Liver (tissue), 3 donors: Measurements from ENCODE around the gene FBXO38.

ENCODE experiments used
- CTCF ChIP-seq: fragments of 150-350 bp; IDR thresholded peaks from 2 replicates; pipeline ENCODE4 v1.5.1; 2017; ENCODE audit warnings: improper control_type of control experiment, low read depth, low read length; ENCODE audit not compliant: missing input control
- REST ChIP-seq: IDR thresholded peaks from 2 replicates; pipeline ENCODE4 v1.6.1; 2016; ENCODE audit warnings: antibody characterized with exemption, mild to moderate bottlenecking
- TAF1 ChIP-seq: conservative IDR thresholded peaks from 2 replicates; pipeline ENCODE4 v1.6.1; 2016; ENCODE audit warnings: antibody characterized with exemption, mild to moderate bottlenecking
- donor health status: healthy.
- donor health status: healthy.

GRCh38 chr5:148406406-148406805, 22.6 kb downstream of the FBXO38 start:
- no peak for TF ChIP-seq CTCF
- TF ChIP-seq REST: no peak
- TF ChIP-seq TAF1: no peak
